ENCODE data around the gene PRDM10.
"Not testable (repeated sequence)": the region's sequence is repeated elsewhere in the genome, so short reads cannot be mapped to it uniquely, and the experiment has no call there.

PRDM10 gene

GRCh38 chr11:130002352-130002845 is at the start of gene PRDM10:
TSS of gene PRDM10 (minus strand) at chr11:130002835. CDS start at chr11:129960964, 41,871 bp downstream.
- DNase-seq: peak; percentile 91

GRCh38 chr11:130051082-130051481 is 48.4 kb upstream of the PRDM10 start:
- DNase-seq: no peak

GRCh38 chr11:130050257-130050656 is 47.6 kb upstream of the PRDM10 start:
- no peak for DNase-seq

GRCh38 chr11:130049328-130049771 is 46.7 kb upstream of the PRDM10 start:
- DNase-seq: no peak

- no peak for DNase-seq
Measured at GRCh38 chr11:130047141-130047540, 44.5 kb upstream of the PRDM10 start.

GRCh38 chr11:130043575-130043974 is 40.9 kb upstream of the PRDM10 start:
- DNase-seq: no peak

GRCh38 chr11:130042093-130042591 is 39.5 kb upstream of the PRDM10 start:
- DNase-seq: no peak

- DNase-seq: no peak
Measured at GRCh38 chr11:130040281-130040940, 37.8 kb upstream of the PRDM10 start.

GRCh38 chr11:130037881-130038585 is 35.4 kb upstream of the PRDM10 start:
- no peak for DNase-seq

- no peak for DNase-seq
Measured at GRCh38 chr11:130037058-130037457, 34.4 kb upstream of the PRDM10 start.

GRCh38 chr11:130034236-130034635 is 31.6 kb upstream of the PRDM10 start:
- DNase-seq: no peak

- no peak for DNase-seq
Measured at GRCh38 chr11:130032931-130033330, 30.3 kb upstream of the PRDM10 start.

GRCh38 chr11:130031945-130032344 is 29.3 kb upstream of the PRDM10 start:
- no peak for DNase-seq

GRCh38 chr11:130031056-130031455 is 28.4 kb upstream of the PRDM10 start:
- DNase-seq: no peak

- DNase-seq: no peak
Measured at GRCh38 chr11:130029137-130029536, 26.5 kb upstream of the PRDM10 start.

- DNase-seq: no peak
Measured at GRCh38 chr11:130025371-130025770, 22.7 kb upstream of the PRDM10 start.

GRCh38 chr11:130024361-130024760 is 21.7 kb upstream of the PRDM10 start:
- no peak for DNase-seq

- no peak for DNase-seq
Measured at GRCh38 chr11:130023204-130023603, 20.6 kb upstream of the PRDM10 start.

GRCh38 chr11:130022799-130023198 is 20.2 kb upstream of the PRDM10 start:
- DNase-seq: no peak

GRCh38 chr11:130021606-130022005 is 19.0 kb upstream of the PRDM10 start:
- not testable (repeated sequence) for DNase-seq

GRCh38 chr11:130020323-130020722 is 17.7 kb upstream of the PRDM10 start:
- DNase-seq: no peak

GRCh38 chr11:130015846-130016245 is 13.2 kb upstream of the PRDM10 start:
- DNase-seq: not testable (repeated sequence)

GRCh38 chr11:130008326-130008725 is 5.7 kb upstream of the PRDM10 start:
- DNase-seq: no peak

GRCh38 chr11:130006929-130007328 is 4.3 kb upstream of the PRDM10 start:
- no peak for DNase-seq

All from activated CD4-positive, CD25-positive, alpha-beta regulatory T cell treated with anti-CD3 and anti-CD28 coated beads, Interleukin-2, amount 50 U/mL, for 72 hours (primary cell).